Erythroblast (primary cell): ENCODE measurements around the gene TMOD2.

ENCODE experiments used
- GATA1 ChIP-seq: IDR thresholded peaks from 2 replicates; pipeline ENCODE4 v1.6.1; 2011; ENCODE audit warnings: low read depth, mild to moderate bottlenecking, control low read depth, low read length, moderate library complexity
- POLR2A ChIP-seq: IDR thresholded peaks from 2 replicates; pipeline ENCODE4 v1.6.1; 2011; ENCODE audit warnings: mild to moderate bottlenecking, low read length

GRCh38 chr15:51846463-51847230 lies 95.2 kb downstream of the TMOD2 start:
- TF ChIP-seq POLR2A (no peak), GATA1 (no peak)
